ENCODE data around the gene NAV2. TPM values are rescaled to one million over a fixed set of nuclear protein-coding genes. Genes with fewer than 3 reads are reported as not detected.
A peak's percentile ranks its signal among the peaks of the same experiment; 100 is the strongest.

NAV2 gene
- polyA plus RNA-seq, 1 donor from 2014 or later = 3.0 TPM

- no peak overlapping the region for H2AFZ ChIP-seq (ENCODE audit: low read depth, low read length)
- no peaks in the 10 kb centered on the region for H3K36me3 ChIP-seq (ENCODE audit: insufficient read depth, low read length)
- TF ChIP-seq CTCF (IDR thresholded peaks at IDR 0.05; ENCODE audit: poor library complexity, severe bottlenecking) (no peak), REST (IDR thresholded peaks at IDR 0.05; ENCODE audit: borderline replicate concordance) (no peak), EZH2 (IDR thresholded peaks at IDR 0.05; ENCODE audit: borderline replicate concordance, insufficient read depth, low read length, poor library complexity, severe bottlenecking) (no peak), POLR2AphosphoS5 (IDR thresholded peaks at IDR 0.05) (no peak), TAF1 (IDR thresholded peaks at IDR 0.05; ENCODE audit: low read depth) (no peak), SMC3 (conservative IDR thresholded peaks at IDR 0.05; ENCODE audit: poor library complexity) (no peak), MXI1 (conservative IDR thresholded peaks at IDR 0.05; ENCODE audit: poor library complexity, severe bottlenecking) (no peak), RAD21 (conservative IDR thresholded peaks at IDR 0.05) (no peak), EP300 (conservative IDR thresholded peaks at IDR 0.05; ENCODE audit: poor library complexity, severe bottlenecking) (no peak)
- H3K4me3 ChIP-seq (ENCODE audit: low read length) = peak overlapping the region; percentile 29
- H3F3A ChIP-seq (ENCODE audit: insufficient read depth, low read length, poor library complexity, severe bottlenecking) = no peaks in the 10 kb centered on the region
- no peaks in the 10 kb centered on the region for H4K20me1 ChIP-seq (ENCODE audit: insufficient read depth)
- H3K9me2 ChIP-seq (ENCODE audit: insufficient read depth, low read length) = no peaks in the 10 kb centered on the region
- H3K9ac ChIP-seq (ENCODE audit: low read length) = no peak overlapping the region
- H3K79me2 ChIP-seq (replicated peaks; ENCODE audit: insufficient read depth, low read length) = no peaks in the 10 kb centered on the region
- H3K27ac ChIP-seq (ENCODE audit: low read length) = no peak overlapping the region
- no peaks in the 10 kb centered on the region for H3K9me3 ChIP-seq (ENCODE audit: low read length)
- peaks cover 9% of the 10 kb centered on the region for H3K27me3 ChIP-seq (ENCODE audit: insufficient read depth, low read depth, low read length)
- H3K4me2 ChIP-seq (ENCODE audit: low read length) = peak overlapping the region; percentile 13
Observed at GRCh38 chr11:20027556-20028013, 314.9 kb downstream of the NAV2 start.

- H3K9me2 ChIP-seq (ENCODE audit: insufficient read depth, low read length) = no peaks in the 10 kb centered on the region
- H3K9ac ChIP-seq (ENCODE audit: low read length) = no peak overlapping the region
- no peak overlapping the region for H3K4me3 ChIP-seq (ENCODE audit: low read length)
- H3K36me3 ChIP-seq (ENCODE audit: insufficient read depth, low read length) = no peaks in the 10 kb centered on the region
- TF ChIP-seq RAD21 (conservative IDR thresholded peaks at IDR 0.05) = no peak
- no peak for TF ChIP-seq MXI1 (conservative IDR thresholded peaks at IDR 0.05; ENCODE audit: poor library complexity, severe bottlenecking)
- no peak for TF ChIP-seq POLR2AphosphoS5 (IDR thresholded peaks at IDR 0.05)
- TF ChIP-seq CTCF (IDR thresholded peaks at IDR 0.05; ENCODE audit: poor library complexity, severe bottlenecking) = no peak
- no peak for TF ChIP-seq REST (IDR thresholded peaks at IDR 0.05; ENCODE audit: borderline replicate concordance)
- no peak for TF ChIP-seq TAF1 (IDR thresholded peaks at IDR 0.05; ENCODE audit: low read depth)
- no peak for TF ChIP-seq SMC3 (conservative IDR thresholded peaks at IDR 0.05; ENCODE audit: poor library complexity)
- TF ChIP-seq EP300 (conservative IDR thresholded peaks at IDR 0.05; ENCODE audit: poor library complexity, severe bottlenecking) = no peak
- no peak for TF ChIP-seq EZH2 (IDR thresholded peaks at IDR 0.05; ENCODE audit: borderline replicate concordance, insufficient read depth, low read length, poor library complexity, severe bottlenecking)
- H3K4me2 ChIP-seq (ENCODE audit: low read length) = no peak overlapping the region
- no peaks in the 10 kb centered on the region for H3K79me2 ChIP-seq (replicated peaks; ENCODE audit: insufficient read depth, low read length)
- H2AFZ ChIP-seq (ENCODE audit: low read depth, low read length) = no peak overlapping the region
- no peak overlapping the region for H3K27ac ChIP-seq (ENCODE audit: low read length)
- no peaks in the 10 kb centered on the region for H3K9me3 ChIP-seq (ENCODE audit: low read length)
- no peaks in the 10 kb centered on the region for H4K20me1 ChIP-seq (ENCODE audit: insufficient read depth)
- H3F3A ChIP-seq (ENCODE audit: insufficient read depth, low read length, poor library complexity, severe bottlenecking) = no peaks in the 10 kb centered on the region
- peaks cover 4% of the 10 kb centered on the region for H3K27me3 ChIP-seq (ENCODE audit: insufficient read depth, low read depth, low read length)
Observed at GRCh38 chr11:20029193-20029592, 316.6 kb downstream of the NAV2 start.

Measured in neural cell (in vitro differentiated cells).